Measurements from ENCODE around the gene P3H2.

DNA sequence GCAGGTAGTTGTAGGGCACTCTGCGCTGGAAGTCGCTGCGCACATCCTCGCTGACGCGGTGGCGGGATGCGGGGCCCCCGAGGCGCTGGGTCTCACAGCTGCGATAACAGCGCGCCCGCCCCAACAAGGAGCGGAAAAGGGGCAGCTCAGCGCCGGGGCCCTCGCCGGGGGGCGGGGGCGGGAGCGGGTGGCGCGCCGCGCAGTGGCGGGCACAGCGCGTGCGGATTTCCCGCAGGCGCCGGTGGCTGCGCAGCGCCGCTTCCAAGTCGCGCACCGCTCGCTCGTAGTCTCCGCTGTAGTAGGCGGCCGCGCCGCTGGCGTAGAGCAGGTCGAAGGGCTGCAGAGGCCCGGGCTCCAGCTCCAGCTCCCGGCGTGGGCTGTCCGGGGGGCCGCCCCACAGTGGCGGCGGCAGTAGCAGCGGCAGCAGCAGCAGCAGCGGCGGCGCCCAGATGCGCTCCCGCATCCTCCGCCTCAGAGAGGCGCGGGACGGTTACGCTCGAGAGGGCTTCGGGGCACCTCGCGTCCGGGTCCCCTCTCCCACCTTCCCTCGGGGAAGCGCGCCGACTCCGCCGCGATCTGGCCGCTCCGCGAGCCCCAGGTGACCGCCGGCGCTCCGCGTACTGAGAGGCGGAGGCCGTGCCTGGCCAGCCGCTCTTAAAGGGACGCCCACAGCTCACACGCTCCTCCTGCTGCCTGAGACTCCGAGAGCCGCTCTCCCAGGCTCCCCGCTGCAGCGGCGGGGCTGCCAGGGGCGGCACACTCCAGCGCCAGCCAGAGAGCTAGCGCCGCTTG, at the start of gene P3H2:
- TF ChIP-seq ZNF558 (tag by site-specific recombination; IDR thresholded peaks at IDR 0.05) (no peak), ZNF335 (tag by site-specific recombination; conservative IDR thresholded peaks at IDR 0.05) (peak; percentile 54), ZNF391 (tag by site-specific recombination; IDR thresholded peaks at IDR 0.05; ENCODE audit: borderline replicate concordance, low read depth) (no peak)
- TF ChIP-seq, protein P1, sequence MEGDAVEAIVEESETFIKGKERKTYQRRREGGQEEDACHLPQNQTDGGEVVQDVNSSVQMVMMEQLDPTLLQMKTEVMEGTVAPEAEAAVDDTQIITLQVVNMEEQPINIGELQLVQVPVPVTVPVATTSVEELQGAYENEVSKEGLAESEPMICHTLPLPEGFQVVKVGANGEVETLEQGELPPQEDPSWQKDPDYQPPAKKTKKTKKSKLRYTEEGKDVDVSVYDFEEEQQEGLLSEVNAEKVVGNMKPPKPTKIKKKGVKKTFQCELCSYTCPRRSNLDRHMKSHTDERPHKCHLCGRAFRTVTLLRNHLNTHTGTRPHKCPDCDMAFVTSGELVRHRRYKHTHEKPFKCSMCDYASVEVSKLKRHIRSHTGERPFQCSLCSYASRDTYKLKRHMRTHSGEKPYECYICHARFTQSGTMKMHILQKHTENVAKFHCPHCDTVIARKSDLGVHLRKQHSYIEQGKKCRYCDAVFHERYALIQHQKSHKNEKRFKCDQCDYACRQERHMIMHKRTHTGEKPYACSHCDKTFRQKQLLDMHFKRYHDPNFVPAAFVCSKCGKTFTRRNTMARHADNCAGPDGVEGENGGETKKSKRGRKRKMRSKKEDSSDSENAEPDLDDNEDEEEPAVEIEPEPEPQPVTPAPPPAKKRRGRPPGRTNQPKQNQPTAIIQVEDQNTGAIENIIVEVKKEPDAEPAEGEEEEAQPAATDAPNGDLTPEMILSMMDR (tag by site-specific recombination; IDR thresholded peaks at IDR 0.05), result peak; percentile 82
